A549 (cell line): Measurements from ENCODE around the gene TUBGCP5. TPM values are rescaled to one million over a fixed set of nuclear protein-coding genes. Genes with fewer than 3 reads are reported as not detected.

ENCODE experiments used
- ATAC-seq, 2 experiments: fragments of 200-7000 bp in 1 of 2; fragments of >200 bp in 1 of 2; cut with Nextera tagmentation in 1 of 2; cut with Tn5 transposase in 1 of 2; 3 replicates each; pipeline versions ENCODE4 v1.8.0 to v1.9.1; 2018 to 2020; ENCODE audit warnings: mild to moderate bottlenecking in 1 of 2, moderate library complexity in 1 of 2
- CTCF ChIA-PET: fragments of 300-600 bp; sonication (Branson Sonifier 250); formaldehyde crosslinking; extraction: SDS; loops from one replicate; lab custom pipeline; 2021; ENCODE audit warnings: antibody characterized with exemption, inconsistent platforms; lab: Yijun Ruan, JAX
- POLR2A ChIA-PET: fragments of 350-600 bp; formaldehyde crosslinking; extraction: SDS; loops from one replicate; lab custom pipeline; 2021; ENCODE audit warnings: antibody characterized with exemption, inconsistent platforms; lab: Yijun Ruan, JAX
- DNase-seq, 2 experiments: peaks; one replicate each; pipeline versions ENCODE4 v3.0.0 to v3.0.0-alpha.2; 2011 to 2016; ENCODE audit warnings: low read depth in 1 of 2, low spot score in 1 of 2
- FAIRE-seq: peaks from 2 replicates; lab custom pipeline; 2011; peaks lifted over from hg19 to GRCh38; lab: Jason Lieb, UNC
- H3K27ac ChIP-seq, 2 experiments: fragments of >200 bp; sonication (Bioruptor Twin); formaldehyde crosslinking; 3 replicates each; pipeline ENCODE4 v1.5.1; 2016 to 2017
- H3K4me1 ChIP-seq: fragments of >200 bp; sonication (Bioruptor Twin); formaldehyde crosslinking; 3 replicates; pipeline ENCODE4 v1.6.1; 2016
- H3K4me2 ChIP-seq: fragments of >200 bp; sonication (Bioruptor Twin); formaldehyde crosslinking; 3 replicates; pipeline ENCODE4 v1.6.1; 2016
- H3K4me3 ChIP-seq: fragments of >200 bp; sonication (Bioruptor Twin); formaldehyde crosslinking; 3 replicates; pipeline ENCODE4 v1.5.1; 2016
- H3K9me3 ChIP-seq: fragments of >200 bp; sonication (Bioruptor Twin); formaldehyde crosslinking; 3 replicates; pipeline ENCODE4 v1.6.1; 2016
- CBX2 ChIP-seq: fragments of 200-600 bp; sonication (generic); IDR thresholded peaks from 2 replicates; pipeline ENCODE4 v1.6.1; 2016; ENCODE audit warnings: low read depth, mild to moderate bottlenecking, borderline replicate concordance
- CHD2 ChIP-seq: fragments of 150-350 bp; IDR thresholded peaks from 2 replicates; pipeline ENCODE4 v1.6.1; 2014; ENCODE audit warnings: low read length; ENCODE audit not compliant: partially characterized antibody
- EHF ChIP-seq: fragments of 250-450 bp; sonication (Bioruptor Pico); IDR thresholded peaks from 2 replicates; pipeline ENCODE4 v1.5.0; 2020; ENCODE audit warnings: mild to moderate bottlenecking
- EHMT2 ChIP-seq: fragments of 200-600 bp; sonication (generic); IDR thresholded peaks from 2 replicates; pipeline ENCODE4 v1.6.1; 2016; ENCODE audit warnings: antibody characterized with exemption, low read depth, mild to moderate bottlenecking, moderate library complexity
- EP300 ChIP-seq, 2 experiments: fragments of >200 bp; sonication (Bioruptor Twin); formaldehyde crosslinking; IDR thresholded peaks; 2 replicates in 1 of 2; 3 replicates in 1 of 2; pipeline ENCODE4 v1.6.1; 2016 to 2017
- FOSL2 ChIP-seq, 2 experiments: fragments of 450-650 bp in 1 of 2; fragments of >200 bp in 1 of 2; sonication (Bioruptor Twin) in 1 of 2; formaldehyde crosslinking; IDR thresholded peaks; 2 replicates each; pipeline versions ENCODE4 v1.5.0 to v1.6.1; 2016 to 2020; ENCODE audit warnings: mild to moderate bottlenecking in 1 of 2, moderate library complexity in 1 of 2
- HDAC2 ChIP-seq: fragments of 200-600 bp; sonication (generic); IDR thresholded peaks from 2 replicates; pipeline ENCODE4 v1.6.1; 2016
- HEYL ChIP-seq: fragments of 250-450 bp; sonication (Bioruptor Pico); IDR thresholded peaks from 2 replicates; pipeline ENCODE4 v1.8.0; 2021; ENCODE audit warnings: mild to moderate bottlenecking, moderate library complexity
- JUNB ChIP-seq: fragments of >200 bp; sonication (Bioruptor Twin); formaldehyde crosslinking; IDR thresholded peaks from 2 replicates; pipeline ENCODE4 v1.6.1; 2016
- MAFK ChIP-seq: fragments of 450-650 bp; IDR thresholded peaks from 2 replicates; pipeline ENCODE4 v1.6.1; 2014; ENCODE audit not compliant: partially characterized antibody
- MYC ChIP-seq: IDR thresholded peaks from 2 replicates; pipeline ENCODE4 v1.6.1; 2012; ENCODE audit warnings: mild to moderate bottlenecking, inconsistent platforms, low read length, improper control_type of control experiment, borderline replicate concordance
- NFE2L2 ChIP-seq: fragments of 150-350 bp; conservative IDR thresholded peaks from 2 replicates; pipeline ENCODE4 v1.6.1; 2014; ENCODE audit warnings: low read length
- NR3C1 ChIP-seq: fragments of >200 bp; sonication (Bioruptor Twin); formaldehyde crosslinking; IDR thresholded peaks from 3 replicates; pipeline ENCODE4 v1.6.1; 2017
- PHF8 ChIP-seq: fragments of 200-600 bp; sonication (generic); IDR thresholded peaks from 2 replicates; pipeline ENCODE4 v1.6.1; 2016; ENCODE audit warnings: low read depth, mild to moderate bottlenecking, antibody characterized with exemption, moderate library complexity, borderline replicate concordance
- POLR2AphosphoS2 ChIP-seq: conservative IDR thresholded peaks from 2 replicates; pipeline ENCODE4 v1.6.1; 2012; ENCODE audit warnings: low read length, improper control_type of control experiment, inconsistent platforms
- RAD21 ChIP-seq, 2 experiments: fragments of >200 bp in 1 of 2; sonication (Bioruptor Twin) in 1 of 2; formaldehyde crosslinking in 1 of 2; IDR thresholded peaks in 1 of 2; conservative IDR thresholded peaks in 1 of 2; 2 replicates in 1 of 2; 3 replicates in 1 of 2; pipeline ENCODE4 v1.6.1; 2012 to 2018; ENCODE audit warnings: inconsistent platforms in 1 of 2
- RCOR1 ChIP-seq: fragments of 150-350 bp; IDR thresholded peaks from 2 replicates; pipeline ENCODE4 v1.6.1; 2014; ENCODE audit warnings: antibody characterized with exemption, low read length, low read depth
- SMC3 ChIP-seq: fragments of >200 bp; sonication (Bioruptor Twin); formaldehyde crosslinking; IDR thresholded peaks from 3 replicates; pipeline ENCODE4 v1.6.1; 2018; ENCODE audit warnings: inconsistent platforms
- SREBF2 ChIP-seq: fragments of 450-650 bp; IDR thresholded peaks from 2 replicates; pipeline ENCODE4 v1.6.1; 2014; ENCODE audit warnings: mild to moderate bottlenecking, moderate library complexity
- TFCP2L1 ChIP-seq: fragments of 250-450 bp; sonication (Bioruptor Pico); IDR thresholded peaks from 2 replicates; pipeline ENCODE4 v1.5.0; 2021; ENCODE audit warnings: mild to moderate bottlenecking
- TP53 ChIP-seq: fragments of 250-450 bp; sonication (Bioruptor Pico); IDR thresholded peaks from 2 replicates; pipeline ENCODE4 v1.5.0; 2021; ENCODE audit warnings: mild to moderate bottlenecking, moderate library complexity
- ZC3H11A ChIP-seq: fragments of 450-650 bp; IDR thresholded peaks from 2 replicates; pipeline ENCODE4 v1.6.1; 2014; ENCODE audit warnings: antibody characterized with exemption, mild to moderate bottlenecking
- ZFP36 ChIP-seq: fragments of 450-650 bp; IDR thresholded peaks from 2 replicates; pipeline ENCODE4 v1.6.1; 2014; ENCODE audit warnings: borderline replicate concordance; ENCODE audit not compliant: partially characterized antibody
- ZNF302 ChIP-seq: fragments of 250-450 bp; sonication (Bioruptor Pico); IDR thresholded peaks from 2 replicates; pipeline ENCODE4 v1.9.0; 2021; ENCODE audit warnings: inconsistent platforms, mild to moderate bottlenecking, moderate library complexity
- WGBS: methylation state at CpG from one replicate; pipeline ENCODE4 v1.1.6; 2017; ENCODE audit errors: missing lambda C conversion rate; 5-methylcytosine and 5-hydroxymethylcytosine counted together
- polyA plus RNA-seq, 4 experiments: library from polyadenylated mRNA; depleted of rRNA in 3 of 4; stranded (reverse); fragments of >200 nt; fragmentation: RNase III in 1 of 4; extraction: RNeasy Plus Mini Kit Qiagen cat#74134 plus additional on column Dnase treatment in 1 of 4; gene quantifications; 2 replicates in 3 of 4; 3 replicates in 1 of 4; pipeline ENCODE4 v1.2.3, GENCODE V29; 2011 to 2017
- TF ChIP-seq, protein P1 (sequence below): IDR thresholded peaks from 2 replicates; pipeline ENCODE4 v1.6.1; 2012; ENCODE audit warnings: low read depth, borderline replicate concordance

The TUBGCP5 gene
- polyA plus RNA-seq, 2 of the 4 experiments (the other 2 are of a cell fraction), result 26.3 to 41.0 TPM

DNA sequence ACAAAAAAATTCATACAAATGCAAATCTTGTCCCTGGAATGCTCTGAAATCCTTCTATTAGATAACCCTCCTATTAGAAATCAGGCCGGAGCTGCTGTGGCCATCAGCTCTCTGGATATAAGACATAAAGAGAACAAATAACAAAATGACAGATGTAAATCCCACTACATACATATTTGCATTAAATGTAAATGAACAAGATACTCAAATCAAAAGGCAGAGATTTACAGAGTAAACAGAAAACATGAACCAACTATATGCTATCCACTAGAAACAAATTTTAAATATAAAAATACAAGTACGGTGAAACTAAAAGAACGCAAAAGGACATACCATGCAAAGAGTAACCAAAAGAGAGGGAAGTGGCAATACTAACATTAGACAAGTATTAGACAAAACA, 69.9 kb downstream of the TUBGCP5 start:
- ATAC-seq (no peak), FAIRE-seq (no peak)
- CTCF ChIA-PET, result interaction anchor here (2.0 kb wide), 1 partner anchor 10 kb away, joined by 6 read pairs; the partner anchor contains the start of gene CYFIP1
- H3K4me2 ChIP-seq, result no peak overlapping the region
- WGBS, result 89% methylated on average over 3 of the region's 3 CpGs
- H3K4me1 ChIP-seq, result peaks cover 16% of the 10 kb centered on the region
- no peak overlapping the region for H3K4me3 ChIP-seq
- H3K9me3 ChIP-seq, result peaks cover 15% of the 10 kb centered on the region; the same call in 1 of the 3 replicates
- TF ChIP-seq CHD2, result no peak
- no peak for TF ChIP-seq RAD21 (conservative IDR thresholded peaks at IDR 0.05 in 1 of 2, IDR thresholded peaks at IDR 0.05 in 1 of 2)
- no peak for TF ChIP-seq CBX2
- no peak for TF ChIP-seq EHMT2
- no peak for TF ChIP-seq PHF8
- no peak for TF ChIP-seq SREBF2
- TF ChIP-seq NR3C1, result no peak
- no peak for TF ChIP-seq MYC
- TF ChIP-seq TP53, result no peak
- TF ChIP-seq, protein P1, sequence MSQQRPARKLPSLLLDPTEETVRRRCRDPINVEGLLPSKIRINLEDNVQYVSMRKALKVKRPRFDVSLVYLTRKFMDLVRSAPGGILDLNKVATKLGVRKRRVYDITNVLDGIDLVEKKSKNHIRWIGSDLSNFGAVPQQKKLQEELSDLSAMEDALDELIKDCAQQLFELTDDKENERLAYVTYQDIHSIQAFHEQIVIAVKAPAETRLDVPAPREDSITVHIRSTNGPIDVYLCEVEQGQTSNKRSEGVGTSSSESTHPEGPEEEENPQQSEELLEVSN, result no peak
- TF ChIP-seq ZNF302 (CRISPR knock-in tag), result no peak
- TF ChIP-seq MAFK, result no peak
- no peak for TF ChIP-seq SMC3
- TF ChIP-seq EP300 (IDR thresholded peaks at IDR 0.05), result no peak
- TF ChIP-seq NFE2L2, result no peak
- no peak for TF ChIP-seq HEYL
- TF ChIP-seq, all 56 proteins: peak for 0
- H3K27ac ChIP-seq, result no peak overlapping the region
- POLR2A ChIA-PET, result no interaction called here
- DNase-seq, result no peak

GRCh38 chr15:22968366-22968765, 71.0 kb downstream of the TUBGCP5 start:
- POLR2A ChIA-PET, result no interaction called here

GRCh38 chr15:22967084-22967770, 72.1 kb downstream of the TUBGCP5 start:
- DNase-seq (no peak), ATAC-seq (no peak), FAIRE-seq (no peak)
- Histone ChIP-seq H3K9me3 (peaks cover 15% of the 10 kb centered on the region; the same call in 1 of the 3 replicates), H3K27ac (peak overlapping the region in 1 of 2 experiments; percentile 8; a peak in 1 of 6 replicates), H3K4me3 (no peak overlapping the region), H3K4me2 (no peak overlapping the region), H3K4me1 (peaks cover 20% of the 10 kb centered on the region)
- ChIA-PET POLR2A (no interaction called here), CTCF (interaction anchor here (1.0 kb wide), 1 partner anchor 9 kb away, joined by 3 read pairs; no protein-coding TSS in a partner anchor)
- no peak for TF ChIP-seq ZNF302 (CRISPR knock-in tag)
- TF ChIP-seq EHMT2, result no peak
- no peak for TF ChIP-seq POLR2AphosphoS2
- no peak for TF ChIP-seq CHD2
- no peak for TF ChIP-seq FOSL2 (IDR thresholded peaks at IDR 0.05)
- TF ChIP-seq FOSL2 (CRISPR knock-in tag; IDR thresholded peaks at IDR 0.05), result no peak
- no peak for TF ChIP-seq ZC3H11A
- no peak for TF ChIP-seq SMC3
- TF ChIP-seq EHF (CRISPR knock-in tag), result no peak
- no peak for TF ChIP-seq ZFP36
- no peak for TF ChIP-seq NFE2L2
- TF ChIP-seq TFCP2L1 (CRISPR knock-in tag), result no peak
- no peak for TF ChIP-seq JUNB
- no peak for TF ChIP-seq MYC
- 96% methylated on average over 15 of the region's 15 CpGs for WGBS

More at GRCh38 chr15:22968366-22968765, 71.0 kb downstream of the TUBGCP5 start:
- H3K27ac ChIP-seq, result peak overlapping the region in 1 of 2 experiments; percentile 14; a peak in 1 of 6 replicates
- DNase-seq (peak; percentile 38 to 65), FAIRE-seq (no peak), ATAC-seq (peak; percentile 83 to 85; a peak in 5 of 6 replicates)
- H3K4me1 ChIP-seq, result peaks cover 20% of the 10 kb centered on the region
- H3K4me3 ChIP-seq, result no peak overlapping the region
- WGBS, result 16% methylated on average over 5 of the region's 5 CpGs
- no peak for TF ChIP-seq RCOR1
- TF ChIP-seq HDAC2, result no peak
- TF ChIP-seq FOSL2 (IDR thresholded peaks at IDR 0.05), result no peak
- TF ChIP-seq FOSL2 (CRISPR knock-in tag; IDR thresholded peaks at IDR 0.05), result peak; percentile 28; the same call in 1 of the 2 replicates
- TF ChIP-seq, all 56 proteins: peak for 1
- Histone ChIP-seq H3K4me2 (peak overlapping the region; percentile 20), H3K9me3 (peaks cover 15% of the 10 kb centered on the region; the same call in 1 of the 3 replicates)
- CTCF ChIA-PET, result interaction anchor here (2.0 kb wide), 1 partner anchor 11 kb away, joined by 6 read pairs; the partner anchor contains the start of gene CYFIP1
